Effector CD4-positive, alpha-beta T cell (primary cell): ENCODE results near the gene CLNK.
"Not testable (repeated sequence)": the region's sequence is repeated elsewhere in the genome, so short reads cannot be mapped to it uniquely, and the experiment has no call there.

ENCODE experiments used
- DNase-seq: peaks from one replicate; pipeline ENCODE4 v3.0.0-alpha.2; 2020

Gene CLNK

DNA sequence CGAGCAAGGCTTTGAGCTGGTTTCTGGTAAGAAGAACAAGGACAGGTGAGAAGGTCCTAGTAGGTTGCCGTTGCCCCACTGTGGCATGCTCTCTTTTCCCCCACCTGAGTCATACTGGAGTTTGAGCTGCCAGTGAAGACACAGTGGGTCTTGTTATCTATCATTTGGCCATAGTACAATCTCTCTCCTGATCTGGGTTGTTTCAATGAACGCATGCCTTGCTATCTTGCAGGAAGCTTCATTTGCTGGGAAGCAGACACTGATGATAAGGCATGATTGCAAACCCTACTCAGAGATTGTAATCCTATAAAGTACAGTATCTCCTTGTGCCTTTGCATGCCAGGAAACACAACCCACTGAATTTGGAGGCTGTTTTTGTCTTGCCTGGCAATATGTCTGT, 77.4 kb downstream of the CLNK start:
- DNase-seq, result no peak

DNA sequence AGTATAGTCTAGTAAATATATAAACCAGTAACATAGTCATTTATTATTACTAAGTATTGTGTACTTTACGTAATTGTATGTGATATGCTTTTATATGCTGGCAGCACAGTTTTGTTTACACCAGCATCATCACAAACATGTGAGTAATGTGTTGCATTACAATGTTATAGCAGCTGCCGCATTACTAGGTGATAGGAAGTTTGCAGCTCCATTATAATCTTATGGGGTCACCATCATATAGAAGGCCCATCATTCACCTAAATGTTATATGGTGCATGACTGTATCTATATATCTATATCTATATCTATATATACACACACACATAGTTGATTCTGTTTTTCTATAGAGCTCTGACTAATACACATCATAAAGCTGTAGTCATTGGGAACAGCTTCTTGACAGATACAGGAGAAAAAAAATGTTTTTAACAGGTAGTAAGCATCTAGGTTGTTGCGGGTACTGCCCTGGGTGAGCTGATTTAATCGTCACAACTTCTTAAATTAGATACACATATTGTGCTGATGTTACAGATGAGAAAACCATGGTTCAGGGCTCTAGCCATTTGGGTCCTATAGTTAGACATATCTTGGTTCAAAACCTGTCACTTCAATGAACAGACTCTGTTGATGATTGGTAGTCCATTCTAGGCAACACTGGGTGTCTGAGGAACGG, 77.9 kb downstream of the CLNK start:
- no peak for DNase-seq

DNA sequence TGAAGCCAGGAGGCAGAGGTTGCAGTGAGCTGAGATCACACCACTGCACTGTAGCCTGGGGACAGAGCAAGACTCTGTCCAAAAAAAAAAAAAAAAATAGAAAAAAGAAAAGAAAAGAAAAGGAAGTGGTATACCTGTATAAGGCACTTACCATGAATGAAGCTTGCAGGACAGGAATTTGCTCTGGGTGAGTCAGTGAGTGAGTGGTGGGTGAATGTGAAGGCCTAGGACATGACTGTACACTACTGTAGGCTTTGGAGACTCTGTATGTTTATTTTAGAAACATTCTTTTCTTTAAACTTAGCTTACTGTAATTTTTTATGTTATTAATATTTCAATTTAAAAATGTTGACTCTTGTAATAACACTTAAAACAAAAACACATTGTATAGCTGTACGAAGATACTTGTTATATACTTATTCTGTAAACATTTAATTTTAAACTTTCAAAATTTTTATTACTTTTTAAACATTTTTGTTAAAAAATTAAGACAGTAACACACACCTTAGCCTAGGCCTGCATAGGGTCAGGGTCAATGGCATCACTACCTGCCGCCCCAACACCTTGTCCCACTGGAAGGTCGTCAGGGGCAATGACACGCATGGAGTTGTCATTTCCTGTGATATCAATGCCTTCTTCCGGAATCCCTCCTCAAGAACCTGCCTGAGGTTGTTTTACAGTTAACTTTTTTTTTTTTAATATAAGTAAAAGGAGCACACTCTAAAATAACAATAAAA, 78.7 kb downstream of the CLNK start:
- DNase-seq, result no peak

DNA sequence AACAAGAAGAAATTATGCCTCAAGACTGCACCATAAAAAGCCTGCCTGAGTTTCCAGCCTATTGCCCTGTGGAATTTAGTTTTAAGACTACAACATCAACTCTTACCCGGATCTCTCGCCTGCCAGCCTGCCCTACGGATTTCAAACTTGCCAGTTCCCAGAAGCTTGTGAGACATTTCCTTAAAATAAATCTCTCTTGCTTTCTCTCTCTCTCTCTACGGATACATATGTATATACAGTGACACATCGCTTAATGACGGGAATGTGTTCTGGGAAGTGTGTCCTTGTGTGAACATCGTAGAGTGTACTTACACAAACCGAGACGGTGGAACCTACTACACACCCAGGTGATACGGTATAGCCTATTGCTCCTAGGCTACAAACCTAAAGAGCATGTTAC, 79.5 kb downstream of the CLNK start:
- DNase-seq, result no peak

DNA sequence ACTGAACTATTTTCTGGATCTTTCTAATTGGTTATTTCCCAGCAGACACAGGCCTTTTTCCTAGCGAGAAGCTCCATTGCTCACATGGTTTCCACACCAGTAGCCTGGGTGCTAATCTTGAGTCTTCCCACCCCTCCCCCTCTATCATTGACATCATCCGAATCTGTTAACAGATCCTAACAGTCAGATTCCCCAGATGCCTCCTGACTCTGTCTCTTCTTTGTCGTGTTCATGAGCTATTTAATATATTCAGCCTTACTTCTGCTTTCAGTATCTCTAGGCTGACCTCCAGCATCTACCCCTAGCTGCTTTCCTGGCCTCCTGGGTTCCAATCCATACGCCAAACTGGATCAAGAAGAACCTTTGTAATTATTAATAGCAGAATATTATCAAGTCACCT, 85.0 kb downstream of the CLNK start:
- no peak for DNase-seq

DNA sequence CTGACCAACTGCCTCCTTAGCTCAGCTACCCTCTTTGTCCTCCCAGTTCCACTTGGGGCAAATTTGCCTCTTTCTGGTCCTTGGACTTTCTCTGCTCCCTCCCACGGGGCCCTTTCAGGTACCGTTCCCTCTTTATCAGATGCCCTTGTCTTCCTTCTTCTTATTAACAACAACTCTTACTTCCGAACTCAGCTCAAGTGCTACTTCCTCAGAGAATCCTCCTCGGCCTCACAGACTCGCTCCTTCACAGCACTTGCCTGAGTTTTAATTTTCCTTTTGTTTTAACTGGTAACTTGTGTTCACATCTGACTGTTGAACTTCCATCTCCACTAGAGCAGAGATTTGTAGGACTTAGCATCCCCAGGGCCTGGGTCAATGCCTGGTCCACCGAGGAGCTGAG, 85.7 kb downstream of the CLNK start:
- no peak for DNase-seq

DNA sequence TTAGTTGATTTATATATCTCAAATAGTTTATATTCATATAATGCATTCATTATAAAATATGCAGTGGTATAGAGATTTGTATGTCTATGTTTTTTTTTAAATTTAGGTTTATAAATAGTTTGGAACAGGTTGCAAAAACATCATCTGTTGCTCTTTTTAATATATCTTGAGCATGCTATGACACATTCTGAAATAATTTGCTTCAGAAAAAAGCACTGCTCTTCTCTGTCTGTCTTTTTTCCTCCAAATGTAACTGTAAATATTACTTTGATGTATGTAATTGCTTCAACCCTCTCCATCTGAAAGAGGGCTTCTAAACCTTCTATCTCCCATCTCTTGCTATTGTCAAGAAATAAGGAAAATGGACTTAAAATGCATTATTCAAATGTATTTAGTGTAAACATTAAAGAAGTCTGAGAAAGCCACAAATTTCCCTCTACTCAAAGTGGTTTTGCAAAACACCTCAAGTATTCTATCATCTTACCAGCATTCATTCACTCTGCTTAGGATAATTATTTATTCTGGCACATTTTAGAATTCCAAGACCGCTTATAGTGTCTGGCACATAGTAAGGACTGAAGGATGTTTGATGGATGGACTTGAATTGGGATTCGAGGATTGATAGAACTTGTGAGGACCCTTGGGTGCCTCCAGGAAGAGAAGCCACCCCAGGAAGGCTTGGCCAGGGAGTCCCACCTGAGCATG, 87.8 kb downstream of the CLNK start:
- no peak for DNase-seq

DNA sequence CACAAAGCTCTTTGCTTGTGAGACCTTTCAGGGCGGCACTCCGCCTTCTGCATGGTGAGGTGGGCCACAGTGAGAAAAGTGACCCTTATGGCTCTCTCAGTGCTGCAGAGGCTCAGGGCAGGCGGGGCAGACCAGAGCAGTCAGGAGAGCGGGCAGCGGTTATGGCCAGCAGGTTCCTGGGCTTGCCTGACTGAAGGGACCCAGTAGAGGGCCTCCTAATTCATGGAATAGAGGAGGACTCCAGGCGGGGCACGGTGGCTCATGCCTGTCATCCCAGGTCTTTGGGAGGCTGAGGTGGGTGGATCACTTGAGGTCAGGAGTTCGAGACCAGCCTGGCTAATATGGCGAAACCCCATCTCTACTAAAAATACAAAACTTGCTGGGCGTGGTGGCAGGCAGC, 91.4 kb downstream of the CLNK start:
- DNase-seq, result no peak

DNA sequence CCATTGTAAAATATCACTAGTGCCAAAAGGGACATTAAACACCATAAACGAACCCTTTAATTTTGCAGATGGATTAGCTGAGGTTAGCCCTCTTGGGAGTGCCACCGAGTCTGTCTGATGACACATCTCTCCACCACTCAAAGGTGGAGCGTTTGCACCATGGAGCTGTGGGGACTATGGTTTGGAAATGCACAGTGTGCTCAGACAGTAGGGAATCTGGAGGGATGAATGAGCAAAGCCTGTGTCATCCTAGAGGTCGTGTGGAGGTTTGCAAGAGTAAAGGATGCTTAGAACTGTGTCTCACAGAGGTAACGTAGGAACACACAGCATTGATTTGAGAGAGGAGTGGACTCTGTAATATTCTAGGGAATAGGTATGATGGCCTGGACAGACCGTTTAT, 93.7 kb downstream of the CLNK start:
- no peak for DNase-seq

DNA sequence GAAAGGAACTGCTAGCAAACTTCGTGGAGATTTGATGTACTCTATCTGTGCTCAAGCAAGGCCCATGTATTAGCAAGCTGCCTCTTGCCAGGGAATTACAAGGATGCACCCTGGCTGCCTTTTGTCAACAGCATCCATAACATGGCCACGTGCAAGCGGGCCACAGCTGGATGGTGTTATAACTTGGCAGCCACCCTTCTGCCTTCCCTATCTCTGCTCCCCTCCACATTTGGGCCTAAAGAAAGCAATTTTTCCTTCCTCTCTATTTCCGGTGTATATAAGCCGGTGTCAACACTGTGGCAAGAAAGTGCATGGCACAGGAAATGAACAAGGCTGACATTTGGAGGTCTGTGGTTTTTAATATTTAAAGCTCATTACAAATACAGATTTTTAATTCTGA, 94.8 kb downstream of the CLNK start:
- no peak for DNase-seq

DNA sequence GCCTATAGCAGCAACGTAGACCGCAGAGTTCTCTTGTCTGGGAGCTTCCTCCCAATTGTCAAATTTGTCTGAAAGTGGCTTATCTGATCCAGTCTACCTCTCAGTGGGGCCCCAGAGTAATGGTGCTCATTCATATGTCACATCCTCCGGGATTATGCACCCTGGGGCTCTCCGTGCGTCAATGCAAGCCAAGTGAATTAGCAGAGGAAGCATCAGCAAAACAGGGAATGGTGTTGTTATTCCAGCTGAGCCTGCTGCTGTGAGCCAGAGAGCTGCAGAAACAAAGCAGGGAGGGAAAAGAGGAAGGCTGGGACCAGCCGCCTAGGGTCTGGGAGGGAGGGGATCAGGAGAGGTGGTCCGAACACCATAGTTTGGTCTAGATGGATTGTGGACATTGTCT, 95.2 kb downstream of the CLNK start:
- DNase-seq, result no peak

DNA sequence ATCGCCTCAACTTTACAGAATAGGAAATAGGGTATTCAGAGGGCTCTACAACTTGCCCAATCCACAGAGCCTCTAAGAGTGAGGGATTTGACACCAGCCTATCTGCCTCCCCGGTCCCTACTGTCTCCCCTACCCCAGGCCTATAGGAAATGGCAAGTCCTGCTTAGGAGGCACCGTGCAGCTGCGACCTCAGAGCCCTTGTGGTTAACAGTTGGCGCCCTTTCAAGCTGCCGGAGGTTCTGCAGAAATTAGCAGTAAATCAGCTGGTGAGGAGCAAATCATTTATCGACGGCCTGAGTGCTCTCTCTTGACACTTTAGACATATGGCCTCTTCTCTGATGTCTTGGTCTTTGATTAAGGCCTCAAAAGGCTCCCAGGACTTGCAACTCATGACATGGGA, 96.9 kb downstream of the CLNK start:
- DNase-seq, result no peak

DNA sequence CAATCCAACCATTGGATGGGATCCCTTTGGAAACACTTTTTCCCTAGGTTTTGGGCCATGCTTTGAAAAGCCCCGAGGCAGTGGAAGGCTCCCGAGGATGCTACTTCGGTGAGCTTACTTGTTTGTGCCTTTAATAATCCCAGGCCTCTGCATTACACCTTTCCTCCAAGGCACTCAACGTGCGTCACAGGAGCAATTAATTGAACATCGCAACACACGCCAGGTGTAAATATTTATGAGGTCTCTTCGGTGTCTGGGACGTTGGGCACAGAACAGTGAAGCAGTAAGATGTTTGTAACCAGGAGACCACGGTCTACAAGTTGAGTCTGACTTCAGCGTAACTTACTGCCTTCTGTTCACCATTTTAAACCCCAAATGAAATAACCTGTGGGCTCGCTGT, 97.3 kb downstream of the CLNK start:
- DNase-seq, result no peak

DNA sequence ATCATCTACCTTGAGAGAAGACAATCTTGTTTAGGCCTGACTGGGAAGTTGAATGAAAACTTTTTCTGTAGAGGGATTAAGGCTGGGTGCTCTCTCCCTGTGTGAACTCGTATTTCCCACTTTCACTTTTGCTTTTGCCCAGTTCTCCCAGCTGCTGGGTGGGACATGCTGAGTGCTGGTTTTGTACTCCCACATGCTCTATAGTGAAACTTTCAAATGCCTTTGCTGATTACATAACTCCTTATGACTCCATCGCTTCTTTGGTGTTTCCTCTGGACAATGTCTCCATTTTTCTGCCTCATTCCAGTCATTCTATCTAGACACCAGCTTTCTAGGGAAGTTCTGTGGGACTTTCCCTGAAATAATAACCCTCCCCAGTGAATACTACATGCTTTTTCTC, 100.5 kb downstream of the CLNK start:
- no peak for DNase-seq

DNA sequence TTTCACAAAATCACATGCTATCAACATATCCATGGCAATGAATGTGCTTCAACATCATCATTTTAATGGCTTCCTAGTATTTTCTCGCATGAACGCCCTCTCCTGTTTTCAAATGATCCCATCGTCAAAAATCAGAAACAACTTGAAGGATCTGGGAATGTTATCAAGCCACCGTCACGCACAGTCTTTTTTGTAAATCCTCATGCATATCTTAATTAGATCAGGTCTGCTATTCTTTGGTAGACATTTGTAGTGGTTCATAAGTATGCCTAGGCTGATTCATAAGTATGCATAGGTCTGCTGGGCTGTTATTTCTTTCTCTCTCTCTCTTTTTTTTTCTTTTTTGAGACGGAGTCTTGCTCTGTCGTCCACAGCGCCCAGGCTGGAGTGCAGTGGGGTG, 101.6 kb downstream of the CLNK start:
- no peak for DNase-seq

DNA sequence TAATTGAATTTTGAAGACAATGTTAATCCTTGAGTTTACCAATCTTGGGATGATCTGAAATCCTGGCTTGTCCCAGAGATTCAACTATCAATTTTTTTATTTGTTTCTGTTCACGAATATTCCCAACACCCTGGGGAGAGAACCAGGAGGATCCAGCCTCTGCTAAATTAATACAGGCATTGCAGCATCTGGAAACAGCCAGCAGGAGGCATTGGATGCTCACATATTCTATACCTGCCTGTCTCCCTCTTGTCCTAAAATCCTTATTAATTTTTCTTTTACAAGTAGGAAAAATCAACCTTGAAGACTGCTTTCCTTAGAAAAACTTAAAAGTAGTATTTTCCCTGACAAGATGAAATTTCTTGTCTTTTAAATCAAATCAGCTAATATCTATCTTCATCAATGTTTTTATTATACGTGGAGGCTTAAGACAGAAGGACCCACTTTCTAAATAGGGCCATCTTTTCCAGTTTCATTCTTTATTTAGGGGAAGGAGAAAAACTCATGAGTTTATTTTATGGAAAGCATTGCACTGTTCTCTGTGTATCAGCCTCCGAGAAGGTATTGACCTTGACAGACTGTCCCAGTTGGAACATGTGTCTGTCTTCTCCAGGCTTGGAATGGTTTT, 102.4 kb downstream of the CLNK start:
- DNase-seq, result no peak

DNA sequence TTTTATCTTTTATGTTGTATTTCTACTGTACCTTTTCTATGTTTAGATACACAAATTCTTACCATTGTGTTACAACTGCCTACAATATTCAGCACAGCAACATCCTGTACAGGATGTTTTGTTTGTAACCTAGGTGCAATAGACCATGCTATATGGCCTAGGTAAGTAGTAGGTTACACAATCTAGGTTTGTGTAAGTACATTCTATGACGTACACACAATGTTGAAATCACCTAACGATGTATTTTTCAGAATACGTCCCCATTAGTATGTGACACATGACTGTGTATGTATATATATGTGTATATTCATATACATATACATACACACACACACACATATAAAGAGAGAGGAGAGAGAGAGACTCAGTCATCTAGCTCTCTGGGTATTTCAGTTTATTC, 103.5 kb downstream of the CLNK start:
- no peak for DNase-seq

DNA sequence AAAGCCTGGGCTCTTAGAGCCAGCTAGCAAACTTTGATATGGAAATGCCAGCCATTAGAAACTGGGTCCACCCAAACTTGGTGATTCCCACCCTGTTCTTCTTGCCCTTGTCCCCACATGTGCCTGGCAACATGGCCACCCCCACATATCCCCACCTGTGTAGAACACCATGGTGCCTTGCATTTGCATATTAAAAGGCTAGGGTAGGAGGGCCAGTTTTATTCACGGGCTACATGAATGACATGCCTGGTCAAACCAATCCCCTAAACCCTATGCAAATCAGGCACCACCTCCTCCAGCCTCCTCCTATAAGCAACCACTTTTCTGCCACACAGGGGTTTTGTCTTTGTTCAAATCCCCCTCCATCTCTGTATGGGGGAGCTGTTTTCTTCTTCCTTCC, 104.9 kb downstream of the CLNK start:
- DNase-seq, result no peak

DNA sequence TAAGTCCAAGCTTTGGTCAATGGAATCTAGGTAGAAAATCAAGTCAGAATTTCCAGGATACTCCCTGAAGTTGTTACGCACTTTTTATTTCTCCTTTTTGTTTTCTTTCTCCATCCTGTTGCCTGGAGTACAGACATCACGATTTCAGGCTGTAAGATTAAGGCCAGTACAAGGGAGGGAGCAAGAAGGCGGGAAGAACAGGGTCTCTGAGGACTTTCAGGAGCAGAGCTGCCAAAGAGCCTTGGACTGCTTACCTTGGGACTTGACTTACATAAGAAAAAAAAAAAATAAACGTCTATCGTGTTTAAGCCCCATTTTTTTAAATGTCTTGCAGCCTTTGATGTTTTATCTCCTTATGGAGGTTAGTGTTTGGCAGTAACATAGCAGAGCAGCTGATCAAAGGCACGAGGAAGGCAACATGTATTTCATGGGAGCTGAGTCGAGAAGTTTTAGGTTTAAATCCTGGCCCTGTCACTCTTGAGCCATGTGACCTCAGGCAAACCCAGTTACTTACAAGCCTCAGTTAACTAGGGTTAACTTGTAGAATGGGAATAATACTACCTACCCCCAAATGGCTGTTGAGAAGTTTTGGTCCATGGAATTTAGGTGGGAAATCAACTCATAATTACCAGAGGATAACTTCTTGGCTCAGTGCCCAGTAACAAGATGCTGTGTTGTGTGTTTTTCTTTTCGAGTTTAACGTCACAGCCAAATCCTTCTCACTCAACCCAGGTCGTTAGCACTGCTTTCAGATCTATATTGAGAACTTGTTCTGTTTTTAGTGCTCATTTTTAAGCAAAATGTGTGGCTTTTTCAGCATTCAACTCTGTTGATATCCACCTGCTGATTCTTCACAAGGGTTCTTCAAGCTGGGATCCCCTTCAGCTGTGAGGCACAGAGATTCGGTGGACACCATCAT, 106.8 kb downstream of the CLNK start:
- DNase-seq, result no peak

DNA sequence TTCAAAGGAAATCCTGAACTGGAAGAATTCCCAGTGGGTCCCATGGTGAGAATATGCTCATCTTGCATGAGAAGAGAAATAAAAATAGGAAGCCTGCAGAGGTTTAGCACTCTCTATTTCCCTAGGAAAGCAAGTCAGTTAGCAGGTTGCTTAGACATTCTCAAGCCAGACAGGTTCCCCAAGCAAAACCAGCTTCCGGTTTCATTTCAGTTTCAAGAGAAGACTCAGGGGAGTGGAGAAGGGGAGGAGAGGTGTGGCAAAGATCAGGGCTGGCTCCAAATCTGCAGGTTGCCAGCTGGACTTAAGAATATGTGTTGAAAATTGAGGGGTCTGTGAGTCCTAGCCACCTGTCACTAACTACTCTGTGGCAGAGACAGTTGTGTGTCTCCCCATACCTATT, 107.5 kb downstream of the CLNK start:
- DNase-seq, result no peak

DNA sequence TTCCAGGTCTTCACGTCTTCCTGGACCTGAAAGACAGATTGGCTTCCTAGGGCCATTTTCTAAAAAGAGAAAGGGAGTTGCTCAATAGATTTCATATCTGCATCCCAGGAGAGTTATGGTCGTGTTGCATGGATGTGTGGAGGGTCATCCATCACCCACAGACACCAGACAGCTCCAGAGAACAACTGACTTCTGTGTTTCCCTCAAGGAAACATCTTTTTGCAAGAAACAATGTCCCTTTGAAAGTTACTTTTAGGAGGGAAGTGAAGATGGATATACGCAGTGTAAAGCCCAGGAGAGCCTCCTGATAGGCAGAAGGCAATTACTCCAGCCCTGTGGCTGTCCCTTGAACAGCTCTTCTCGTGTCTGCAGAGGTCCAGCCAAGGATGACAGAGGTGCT, 108.3 kb downstream of the CLNK start:
- no peak for DNase-seq

DNA sequence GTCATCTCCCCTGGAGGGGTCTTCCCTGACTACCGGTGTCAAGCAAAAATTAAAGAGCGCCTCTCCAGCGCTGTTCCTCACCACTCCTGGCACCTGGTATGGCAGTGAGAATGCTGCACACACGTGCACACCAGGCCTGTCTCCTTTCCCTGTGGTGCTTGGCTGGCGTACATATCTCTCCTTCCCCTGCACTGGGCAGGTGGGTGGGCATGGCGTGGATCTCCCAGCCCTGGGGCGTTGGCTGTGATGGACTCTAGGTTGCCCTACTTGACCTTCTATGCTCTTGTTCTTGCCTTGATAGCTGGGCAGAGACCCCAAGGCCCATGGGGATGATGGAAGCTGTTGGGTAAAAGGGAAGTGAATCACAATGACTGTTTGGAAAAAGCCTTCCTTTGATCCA, 109.2 kb downstream of the CLNK start:
- no peak for DNase-seq

DNA sequence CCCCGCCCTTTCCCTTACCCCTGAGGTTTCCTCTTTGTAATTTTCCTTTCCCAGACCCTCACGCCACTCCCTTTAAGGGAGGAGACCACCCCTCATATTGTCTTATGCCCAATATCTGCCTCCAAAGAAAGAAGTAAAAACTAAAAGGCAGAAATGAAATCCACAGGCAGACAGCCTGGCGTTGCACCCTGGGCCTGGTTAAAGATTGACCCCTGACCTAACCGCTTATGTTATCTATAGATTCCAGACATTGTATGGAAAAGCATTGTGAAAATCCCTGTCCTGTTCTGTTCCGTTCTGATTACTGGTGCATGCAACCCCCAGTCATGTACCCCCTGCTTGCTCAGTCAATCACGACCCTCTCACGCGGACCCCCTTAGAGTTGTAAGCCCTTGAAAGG, 110.0 kb downstream of the CLNK start:
- DNase-seq, result not testable (repeated sequence)
